GM12878 (cell line): ENCODE data around the gene SCAI. TPM values are rescaled to one million over a fixed set of nuclear protein-coding genes. Genes with fewer than 3 reads are reported as not detected.

Source experiments
- ATAC-seq: fragments of 200-7000 bp; cut with Tn5 transposase; 3 replicates; pipeline ENCODE4 v1.9.1; 2020; ENCODE audit warnings: mild to moderate bottlenecking, moderate library complexity
- Bru-seq: library from RNA; stranded (reverse); fragments of 400-500 nt; gene quantifications from one replicate; lab custom pipeline; 2021; lab: Mats Ljungman, UMichigan
- BruChase-seq, 2 experiments: library from RNA; stranded (reverse); fragments of 400-500 nt; gene quantifications; one replicate each; lab custom pipeline; 2021; lab: Mats Ljungman, UMichigan
- BruUV-seq: library from RNA; stranded (reverse); fragments of 400-500 nt; replicated peaks from 2 replicates; lab custom pipeline; 2021; lab: Mats Ljungman, UMichigan
- CTCF ChIA-PET: fragments of 300-600 bp; sonication (Branson Sonifier 250); formaldehyde crosslinking; extraction: SDS; loops from one replicate; lab custom pipeline; 2021; ENCODE audit warnings: inconsistent platforms; lab: Yijun Ruan, JAX
- POLR2A ChIA-PET: fragments of 350-600 bp; formaldehyde crosslinking; extraction: SDS; loops from one replicate; lab custom pipeline; 2021; ENCODE audit warnings: inconsistent platforms; lab: Charles Lee
- RAD21 ChIA-PET: fragments of 300-600 bp; sonication (Branson Sonifier 250); formaldehyde crosslinking; loops from one replicate; lab custom pipeline; 2023; ENCODE audit warnings: antibody characterized with exemption; ENCODE audit not compliant: unreplicated experiment; lab: Charles Lee
- SMC1A ChIA-PET: fragments of 300-600 bp; sonication (Branson Sonifier 250); formaldehyde crosslinking; loops from one replicate; lab custom pipeline; 2023; ENCODE audit not compliant: unreplicated experiment, uncharacterized antibody; lab: Charles Lee
- DNase-seq: peaks from one replicate; pipeline ENCODE4 v3.0.0-alpha.2; 2011; ENCODE audit warnings: low read depth, low spot score
- FAIRE-seq: peaks from 3 replicates; lab custom pipeline; 2011; peaks lifted over from hg19 to GRCh38; lab: Jason Lieb, UNC
- H2AFZ ChIP-seq: 2 replicates; pipeline ENCODE4 v1.6.0; 2011; ENCODE audit warnings: low read depth, low read length, control low read depth; ENCODE audit not compliant: control insufficient read depth
- H3K27ac ChIP-seq: 2 replicates; pipeline ENCODE4 v1.5.1; 2011; ENCODE audit warnings: control low read depth; ENCODE audit not compliant: control insufficient read depth, insufficient read depth
- H3K27me3 ChIP-seq, 2 experiments: replicated peaks in 1 of 2; 2 replicates each; pipeline versions ENCODE4 v1.6.0 to v1.6.1; 2011; ENCODE audit warnings: low read length in 1 of 2; ENCODE audit not compliant: control insufficient read depth in 2 of 2, insufficient read depth in 2 of 2
- H3K36me3 ChIP-seq, 2 experiments: 2 replicates each; pipeline ENCODE4 v1.5.1; 2011; ENCODE audit warnings: low read length in 1 of 2; ENCODE audit not compliant: control insufficient read depth in 2 of 2, insufficient read depth in 2 of 2
- H3K4me1 ChIP-seq: 2 replicates; pipeline ENCODE4 v1.6.1; 2011; ENCODE audit warnings: mild to moderate bottlenecking, low read length, moderate library complexity, mixed read lengths; ENCODE audit not compliant: control insufficient read depth, insufficient read depth
- H3K4me2 ChIP-seq: 2 replicates; pipeline ENCODE4 v1.6.0; 2011; ENCODE audit warnings: control low read depth; ENCODE audit not compliant: control insufficient read depth, insufficient read depth
- H3K4me3 ChIP-seq: fragments of 200-600 bp; sonication (generic); 2 replicates; pipeline ENCODE4 v1.5.1; 2016
- H3K79me2 ChIP-seq: 2 replicates; pipeline ENCODE4 v1.6.0; 2011; ENCODE audit warnings: low read length; ENCODE audit not compliant: control insufficient read depth, insufficient read depth
- H3K9ac ChIP-seq: 2 replicates; pipeline ENCODE4 v1.8.0; 2011; ENCODE audit warnings: low read length, control low read depth, mixed read lengths; ENCODE audit not compliant: control insufficient read depth, insufficient read depth
- H3K9me3 ChIP-seq: replicated peaks from 3 replicates; pipeline ENCODE4 v1.5.1; 2011; ENCODE audit warnings: mild to moderate bottlenecking, low read length; ENCODE audit not compliant: control insufficient read depth, insufficient read depth
- H4K20me1 ChIP-seq: 2 replicates; pipeline ENCODE4 v1.6.0; 2011; ENCODE audit not compliant: control insufficient read depth, insufficient read depth
- MAX ChIP-seq: IDR thresholded peaks from 2 replicates; pipeline ENCODE4 v1.6.1; 2012; ENCODE audit warnings: low read depth, low read length, improper control_type of control experiment
- MTA3 ChIP-seq: IDR thresholded peaks from 2 replicates; pipeline ENCODE4 v1.6.1; 2012; ENCODE audit warnings: low read length, inconsistent platforms, borderline replicate concordance
- NR2C2 ChIP-seq: IDR thresholded peaks from 2 replicates; pipeline ENCODE4 v1.6.1; 2011; ENCODE audit warnings: borderline replicate concordance, low read depth; ENCODE audit not compliant: control insufficient read depth, insufficient read length
- PAX5 ChIP-seq: IDR thresholded peaks from 2 replicates; pipeline ENCODE4 v1.6.1; 2011; ENCODE audit warnings: low read depth, low read length, borderline replicate concordance
- RCOR1 ChIP-seq: conservative IDR thresholded peaks from 2 replicates; pipeline ENCODE4 v1.6.1; 2012; ENCODE audit warnings: low read depth, low read length, improper control_type of control experiment
- WGBS: methylation state at CpG from one replicate; pipeline ENCODE4 v1.1.6; 2016; ENCODE audit warnings: low lambda C conversion rate; ENCODE audit not compliant: insufficient replicate concordance, insufficient coverage; ENCODE audit errors: missing lambda C conversion rate; 5-methylcytosine and 5-hydroxymethylcytosine counted together
- in situ Hi-C: fragments of 300-500 bp; cut with MboI; formaldehyde crosslinking; loops from 9 replicates; pipeline ENCODE4 v1.14.3; 2018; ENCODE audit warnings: mixed read lengths
- intact Hi-C: fragments of 100-400 bp; cut with micrococcal nuclease; formaldehyde crosslinking; loops from one replicate; pipeline ENCODE4 v1.14.2; 2022; ENCODE audit not compliant: unreplicated experiment
- long read RNA-seq, 2 experiments: library from polyadenylated mRNA; unstranded; transcript quantifications; one replicate each; pipeline ENCODE4 v2.0.0, GENCODE V29; 2019 to 2020
- polyA minus RNA-seq, 3 experiments: library from RNA; depleted of rRNA, polyadenylated mRNA; stranded (reverse); fragments of >200 nt; gene quantifications; 2 replicates each; pipeline ENCODE4 v1.2.3, GENCODE V29; 2011
- polyA plus RNA-seq, 11 experiments: library from polyadenylated mRNA; depleted of rRNA in 4 of 11; unstranded in 6 of 11; stranded (reverse) in 5 of 11; fragments of >200 nt; fragmentation: Nextera tagmentation in 4 of 11; fragmentation: Illumina TruSeq in 1 of 11; extraction: Ambion mirVana in 4 of 11; extraction: Trizol in 1 of 11; gene quantifications; 1 replicate in 1 of 11; 2 replicates in 10 of 11; pipeline versions ENCODE4 v1.2.1 to v1.2.3, GENCODE V29; 2011 to 2016; ENCODE audit warnings: inconsistent platforms in 2 of 11, missing spikeins in 2 of 11, low read depth in 1 of 11
- total RNA-seq, 4 experiments: library from RNA; depleted of rRNA in 3 of 4; stranded (reverse); fragments of >200 nt in 3 of 4; fragmentation: Illumina TruSeq in 1 of 4; extraction: Trizol in 1 of 4; gene quantifications; 2 replicates each; pipeline versions ENCODE4 v1.2.1 to v1.2.3, GENCODE V29; 2013 to 2021
- TF ChIP-seq, protein P1 (sequence below): fragments of 450-650 bp; IDR thresholded peaks from 2 replicates; pipeline ENCODE4 v1.6.1; 2016; ENCODE audit warnings: mild to moderate bottlenecking, moderate library complexity, borderline replicate concordance
- TF ChIP-seq, protein P2 (sequence below): fragments of 450-650 bp; IDR thresholded peaks from 2 replicates; pipeline ENCODE4 v1.6.1; 2017; ENCODE audit warnings: mild to moderate bottlenecking, moderate library complexity

The SCAI gene
- 93.9 and 95.0 TPM in 2 replicates for total RNA-seq (2013; cell fraction: nucleolus; rRNA removed)
- 5.7 and 7.7 TPM in 2 replicates for total RNA-seq (2014; rRNA removed)
- 5.6 and 7.2 TPM in 2 replicates for total RNA-seq (2014; rRNA removed; fragmentation: Illumina TruSeq; extraction: Trizol)
- 6.9 and 8.1 TPM in 2 replicates for total RNA-seq (2021)
- polyA plus RNA-seq (2011; ENCODE audit: low read depth): 1.9 TPM
- polyA plus RNA-seq (2011; rRNA removed): 8.8 and 12.4 TPM in 2 replicates
- 2.5 and 4.9 TPM in 2 replicates for polyA plus RNA-seq (2011; cell fraction: cytosol; rRNA removed)
- polyA plus RNA-seq (2011; cell fraction: nucleus; rRNA removed): 6.6 and 8.1 TPM in 2 replicates
- polyA plus RNA-seq (2012): 1.8 and 2.6 TPM in 2 replicates
- polyA plus RNA-seq (2014; fragmentation: Illumina TruSeq; extraction: Trizol): 3.2 and 3.5 TPM in 2 replicates
- under 1 TPM; 0.52 to 0.82 TPM for polyA plus RNA-seq (2014; fragmentation: Nextera tagmentation; extraction: Ambion mirVana)
- 2.6 and 3.4 TPM in 2 replicates for polyA plus RNA-seq (2014; rRNA removed)
- polyA plus RNA-seq (2016; fragmentation: Nextera tagmentation; extraction: Ambion mirVana): 1 to 10 TPM; 4.9 to 5.3 TPM
- polyA minus RNA-seq (2011; rRNA and poly(A)+ RNA removed): 11.6 and 12.5 TPM in 2 replicates
- 6.5 and 7.6 TPM in 2 replicates for polyA minus RNA-seq (2011; cell fraction: cytosol; rRNA and poly(A)+ RNA removed)
- polyA minus RNA-seq (2011; cell fraction: nucleus; rRNA and poly(A)+ RNA removed): 4.8 and 6.2 TPM in 2 replicates
- Bru-seq, nascent RNA: percentile 58 among the genes with signal in this experiment
- BruChase-seq, experiment 1, labeled RNA remaining after a 6-hour chase: percentile 64 among the genes with signal in this experiment
- percentile 63 among the genes with signal in this experiment for BruChase-seq, experiment 2, labeled RNA remaining after a 2-hour chase
- long read RNA-seq, experiment 1, full-length matches to known transcripts: 4 of 5 reads
- long read RNA-seq, experiment 1, partial matches to known transcripts: 0 of 5 reads
- long read RNA-seq, experiment 1, other reads (novel, unspliced or antisense): 1 of 5 reads
- long read RNA-seq, experiment 2, full-length matches to known transcripts: 8 of 18 reads
- long read RNA-seq, experiment 2, partial matches to known transcripts: 0 of 18 reads
- long read RNA-seq, experiment 2, other reads (novel, unspliced or antisense): 10 of 18 reads

DNA sequence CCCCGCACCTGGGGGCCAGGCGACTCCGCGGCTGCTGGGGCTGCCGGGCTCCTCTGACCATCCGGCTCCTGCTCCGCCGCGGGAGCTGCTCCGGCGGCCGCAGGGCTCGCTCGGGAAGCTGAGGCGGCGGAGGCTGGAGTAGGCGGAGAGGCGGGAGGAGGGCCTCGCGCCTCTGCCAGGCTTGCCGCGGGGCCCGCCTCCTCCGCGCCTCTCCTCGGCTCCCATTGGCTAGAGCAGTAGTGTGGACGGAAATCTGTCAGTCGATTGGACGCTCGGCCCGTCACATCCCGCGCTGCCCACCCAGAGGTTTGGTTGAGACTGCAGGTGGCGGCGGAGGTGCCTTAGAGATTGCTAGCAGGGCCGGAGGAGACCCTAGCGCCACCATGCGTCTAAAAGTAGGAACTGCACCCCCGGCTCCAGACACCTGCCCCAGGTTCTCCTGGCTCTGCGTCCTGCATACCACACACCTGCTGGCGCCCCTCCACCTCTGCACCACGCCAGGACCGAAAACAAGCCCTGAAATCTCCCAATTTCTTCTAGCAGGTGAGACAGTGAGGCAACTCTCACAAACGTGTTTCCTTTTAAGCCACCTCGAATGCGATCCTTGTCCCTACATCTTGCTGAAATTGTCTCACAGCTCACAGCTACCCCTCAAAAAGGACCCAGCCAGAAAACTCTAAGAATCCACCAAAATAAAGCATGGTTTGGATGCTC is at the start of gene SCAI:
Gene SCAI (minus strand): TSS at position 152 of the 714 bp plus-strand sequence. CDS start 91 bp downstream, at position 61.
- intact Hi-C loops (loop anchor here (1.0 to 10.0 kb wide), 5 partner anchors 139 to 369 kb away; partner anchors contain the start of gene GOLGA1), in situ Hi-C loops (loop anchor here (5.0 kb wide), 1 partner anchor 371 kb away; the partner anchor contains the start of gene NR6A1)
- no TSS peak for BruUV-seq
- peaks cover 3% of the 10 kb centered on the region for H3K79me2 ChIP-seq
- DNase-seq (peak; percentile 95), ATAC-seq (peak; percentile 99), FAIRE-seq (peak; percentile 95)
- H2AFZ ChIP-seq: peak within 1 kb of the TSS; percentile 82
- H3K4me1 ChIP-seq: peaks cover 10% of the 10 kb centered on the region
- ChIA-PET POLR2A (interaction anchor here (1.0 kb wide), 1 partner anchor 12 kb away, joined by 3 read pairs; no protein-coding TSS in a partner anchor), CTCF (interaction anchor here (0.7 to 2.8 kb wide), 21 partner anchors 10 to 373 kb away, joined by 3 to 14 read pairs (median 5); partner anchors contain the start of genes GAPVD1, GOLGA1, OLFML2A and WDR38), SMC1A (interaction anchor here (0.5 to 3.4 kb wide), 15 partner anchors 12 to 373 kb away, joined by 3 to 19 read pairs (median 3); partner anchors contain the start of genes GOLGA1, NR6A1 and WDR38), RAD21 (interaction anchor here (0.7 to 2.0 kb wide), 9 partner anchors 18 to 377 kb away, joined by 3 to 8 read pairs (median 6); partner anchors contain the start of genes NR6A1 and WDR38)
- H4K20me1 ChIP-seq: no peaks in the 10 kb centered on the region
- H3K9ac ChIP-seq: peak within 1 kb of the TSS; percentile 50; the same call in 1 of the 2 replicates
- under 1% methylated on average over 46 of the region's 46 CpGs for WGBS
- peak within 1 kb of the TSS; percentile 85 for H3K4me2 ChIP-seq
- H3K4me3 ChIP-seq: peak within 1 kb of the TSS; percentile 67
- H3K27me3 ChIP-seq: no peaks in the 10 kb centered on the region
- no peaks in the 10 kb centered on the region for H3K36me3 ChIP-seq
- no peaks in the 10 kb centered on the region for H3K9me3 ChIP-seq
- peak within 1 kb of the TSS; percentile 6; the same call in 1 of the 2 replicates for H3K27ac ChIP-seq
- TF ChIP-seq MAX (peak; percentile 35; the same call in 1 of the 2 replicates), PAX5 (no peak), MTA3 (no peak), NR2C2 (no peak), RCOR1 (no peak)
- TF ChIP-seq, protein P1, sequence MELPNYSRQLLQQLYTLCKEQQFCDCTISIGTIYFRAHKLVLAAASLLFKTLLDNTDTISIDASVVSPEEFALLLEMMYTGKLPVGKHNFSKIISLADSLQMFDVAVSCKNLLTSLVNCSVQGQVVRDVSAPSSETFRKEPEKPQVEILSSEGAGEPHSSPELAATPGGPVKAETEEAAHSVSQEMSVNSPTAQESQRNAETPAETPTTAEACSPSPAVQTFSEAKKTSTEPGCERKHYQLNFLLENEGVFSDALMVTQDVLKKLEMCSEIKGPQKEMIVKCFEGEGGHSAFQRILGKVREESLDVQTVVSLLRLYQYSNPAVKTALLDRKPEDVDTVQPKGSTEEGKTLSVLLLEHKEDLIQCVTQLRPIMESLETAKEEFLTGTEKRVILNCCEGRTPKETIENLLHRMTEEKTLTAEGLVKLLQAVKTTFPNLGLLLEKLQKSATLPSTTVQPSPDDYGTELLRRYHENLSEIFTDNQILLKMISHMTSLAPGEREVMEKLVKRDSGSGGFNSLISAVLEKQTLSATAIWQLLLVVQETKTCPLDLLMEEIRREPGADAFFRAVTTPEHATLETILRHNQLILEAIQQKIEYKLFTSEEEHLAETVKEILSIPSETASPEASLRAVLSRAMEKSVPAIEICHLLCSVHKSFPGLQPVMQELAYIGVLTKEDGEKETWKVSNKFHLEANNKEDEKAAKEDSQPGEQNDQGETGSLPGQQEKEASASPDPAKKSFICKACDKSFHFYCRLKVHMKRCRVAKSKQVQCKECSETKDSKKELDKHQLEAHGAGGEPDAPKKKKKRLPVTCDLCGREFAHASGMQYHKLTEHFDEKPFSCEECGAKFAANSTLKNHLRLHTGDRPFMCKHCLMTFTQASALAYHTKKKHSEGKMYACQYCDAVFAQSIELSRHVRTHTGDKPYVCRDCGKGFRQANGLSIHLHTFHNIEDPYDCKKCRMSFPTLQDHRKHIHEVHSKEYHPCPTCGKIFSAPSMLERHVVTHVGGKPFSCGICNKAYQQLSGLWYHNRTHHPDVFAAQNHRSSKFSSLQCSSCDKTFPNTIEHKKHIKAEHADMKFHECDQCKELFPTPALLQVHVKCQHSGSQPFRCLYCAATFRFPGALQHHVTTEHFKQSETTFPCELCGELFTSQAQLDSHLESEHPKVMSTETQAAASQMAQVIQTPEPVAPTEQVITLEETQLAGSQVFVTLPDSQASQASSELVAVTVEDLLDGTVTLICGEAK: no peak; the same call in 1 of the 2 replicates
- TF ChIP-seq, protein P2, sequence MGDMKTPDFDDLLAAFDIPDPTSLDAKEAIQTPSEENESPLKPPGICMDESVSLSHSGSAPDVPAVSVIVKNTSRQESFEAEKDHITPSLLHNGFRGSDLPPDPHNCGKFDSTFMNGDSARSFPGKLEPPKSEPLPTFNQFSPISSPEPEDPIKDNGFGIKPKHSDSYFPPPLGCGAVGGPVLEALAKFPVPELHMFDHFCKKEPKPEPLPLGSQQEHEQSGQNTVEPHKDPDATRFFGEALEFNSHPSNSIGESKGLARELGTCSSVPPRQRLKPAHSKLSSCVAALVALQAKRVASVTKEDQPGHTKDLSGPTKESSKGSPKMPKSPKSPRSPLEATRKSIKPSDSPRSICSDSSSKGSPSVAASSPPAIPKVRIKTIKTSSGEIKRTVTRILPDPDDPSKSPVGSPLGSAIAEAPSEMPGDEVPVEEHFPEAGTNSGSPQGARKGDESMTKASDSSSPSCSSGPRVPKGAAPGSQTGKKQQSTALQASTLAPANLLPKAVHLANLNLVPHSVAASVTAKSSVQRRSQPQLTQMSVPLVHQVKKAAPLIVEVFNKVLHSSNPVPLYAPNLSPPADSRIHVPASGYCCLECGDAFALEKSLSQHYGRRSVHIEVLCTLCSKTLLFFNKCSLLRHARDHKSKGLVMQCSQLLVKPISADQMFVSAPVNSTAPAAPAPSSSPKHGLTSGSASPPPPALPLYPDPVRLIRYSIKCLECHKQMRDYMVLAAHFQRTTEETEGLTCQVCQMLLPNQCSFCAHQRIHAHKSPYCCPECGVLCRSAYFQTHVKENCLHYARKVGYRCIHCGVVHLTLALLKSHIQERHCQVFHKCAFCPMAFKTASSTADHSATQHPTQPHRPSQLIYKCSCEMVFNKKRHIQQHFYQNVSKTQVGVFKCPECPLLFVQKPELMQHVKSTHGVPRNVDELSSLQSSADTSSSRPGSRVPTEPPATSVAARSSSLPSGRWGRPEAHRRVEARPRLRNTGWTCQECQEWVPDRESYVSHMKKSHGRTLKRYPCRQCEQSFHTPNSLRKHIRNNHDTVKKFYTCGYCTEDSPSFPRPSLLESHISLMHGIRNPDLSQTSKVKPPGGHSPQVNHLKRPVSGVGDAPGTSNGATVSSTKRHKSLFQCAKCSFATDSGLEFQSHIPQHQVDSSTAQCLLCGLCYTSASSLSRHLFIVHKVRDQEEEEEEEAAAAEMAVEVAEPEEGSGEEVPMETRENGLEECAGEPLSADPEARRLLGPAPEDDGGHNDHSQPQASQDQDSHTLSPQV: no peak
